ENCODE results near the gene NEK6. TPM values are rescaled to one million over a fixed set of nuclear protein-coding genes. Genes with fewer than 3 reads are reported as not detected.
A peak's percentile ranks its signal among the peaks of the same experiment; 100 is the strongest.

NEK6 gene
- total RNA-seq, 1 donor from 2014 or later, result 137 TPM

DNA sequence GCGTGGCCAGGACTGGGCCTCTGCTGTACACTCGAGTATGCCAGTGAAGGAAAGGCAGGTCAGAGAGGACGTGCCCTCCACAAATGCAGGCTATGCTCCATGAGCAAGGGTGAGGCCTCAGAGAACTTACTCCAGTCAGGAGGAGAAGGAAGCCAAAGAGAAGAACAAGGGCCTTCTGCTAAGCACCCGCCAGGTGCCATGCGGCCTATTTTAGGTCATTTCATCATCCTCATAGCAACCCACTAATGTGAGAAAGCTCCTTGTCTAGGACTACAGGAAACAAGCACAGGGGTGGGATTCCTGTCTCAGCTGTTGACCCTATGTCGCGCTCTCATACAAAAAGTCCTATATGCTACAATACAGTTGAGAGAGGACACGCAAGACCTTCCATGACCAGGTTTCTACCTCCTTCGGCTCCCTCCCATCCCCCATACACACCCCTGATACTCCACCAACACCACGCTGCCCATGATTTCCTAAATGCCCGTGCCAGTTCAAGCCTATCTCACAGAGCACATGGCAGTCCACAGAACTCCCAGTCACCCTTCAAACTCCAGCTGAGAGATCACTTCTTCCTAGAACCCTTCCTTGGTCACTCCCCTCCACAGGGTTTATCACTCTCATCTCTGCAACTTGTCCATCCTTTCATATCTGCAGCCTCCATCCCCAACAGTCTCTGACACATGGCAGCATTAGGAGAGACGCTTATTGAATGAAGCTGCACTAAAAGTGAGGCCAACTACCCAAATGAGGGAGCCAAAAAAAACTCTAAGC is 130.7 kb downstream of the NEK6 start:
- intact Hi-C loops (cut with DNase I), result no loop called here
- ATAC-seq (no peak), DNase-seq (no peak)
- Histone ChIP-seq H3K36me3 (peaks cover 12% of the 10 kb centered on the region), H3K9me3 (no peaks in the 10 kb centered on the region), H3K4me1 (peaks cover 26% of the 10 kb centered on the region), H3K27me3 (no peaks in the 10 kb centered on the region), H3K4me3 (no peak overlapping the region), H3K27ac (no peak overlapping the region)
- TF ChIP-seq, protein P1, sequence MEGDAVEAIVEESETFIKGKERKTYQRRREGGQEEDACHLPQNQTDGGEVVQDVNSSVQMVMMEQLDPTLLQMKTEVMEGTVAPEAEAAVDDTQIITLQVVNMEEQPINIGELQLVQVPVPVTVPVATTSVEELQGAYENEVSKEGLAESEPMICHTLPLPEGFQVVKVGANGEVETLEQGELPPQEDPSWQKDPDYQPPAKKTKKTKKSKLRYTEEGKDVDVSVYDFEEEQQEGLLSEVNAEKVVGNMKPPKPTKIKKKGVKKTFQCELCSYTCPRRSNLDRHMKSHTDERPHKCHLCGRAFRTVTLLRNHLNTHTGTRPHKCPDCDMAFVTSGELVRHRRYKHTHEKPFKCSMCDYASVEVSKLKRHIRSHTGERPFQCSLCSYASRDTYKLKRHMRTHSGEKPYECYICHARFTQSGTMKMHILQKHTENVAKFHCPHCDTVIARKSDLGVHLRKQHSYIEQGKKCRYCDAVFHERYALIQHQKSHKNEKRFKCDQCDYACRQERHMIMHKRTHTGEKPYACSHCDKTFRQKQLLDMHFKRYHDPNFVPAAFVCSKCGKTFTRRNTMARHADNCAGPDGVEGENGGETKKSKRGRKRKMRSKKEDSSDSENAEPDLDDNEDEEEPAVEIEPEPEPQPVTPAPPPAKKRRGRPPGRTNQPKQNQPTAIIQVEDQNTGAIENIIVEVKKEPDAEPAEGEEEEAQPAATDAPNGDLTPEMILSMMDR (IDR thresholded peaks at IDR 0.05), result no peak

DNA sequence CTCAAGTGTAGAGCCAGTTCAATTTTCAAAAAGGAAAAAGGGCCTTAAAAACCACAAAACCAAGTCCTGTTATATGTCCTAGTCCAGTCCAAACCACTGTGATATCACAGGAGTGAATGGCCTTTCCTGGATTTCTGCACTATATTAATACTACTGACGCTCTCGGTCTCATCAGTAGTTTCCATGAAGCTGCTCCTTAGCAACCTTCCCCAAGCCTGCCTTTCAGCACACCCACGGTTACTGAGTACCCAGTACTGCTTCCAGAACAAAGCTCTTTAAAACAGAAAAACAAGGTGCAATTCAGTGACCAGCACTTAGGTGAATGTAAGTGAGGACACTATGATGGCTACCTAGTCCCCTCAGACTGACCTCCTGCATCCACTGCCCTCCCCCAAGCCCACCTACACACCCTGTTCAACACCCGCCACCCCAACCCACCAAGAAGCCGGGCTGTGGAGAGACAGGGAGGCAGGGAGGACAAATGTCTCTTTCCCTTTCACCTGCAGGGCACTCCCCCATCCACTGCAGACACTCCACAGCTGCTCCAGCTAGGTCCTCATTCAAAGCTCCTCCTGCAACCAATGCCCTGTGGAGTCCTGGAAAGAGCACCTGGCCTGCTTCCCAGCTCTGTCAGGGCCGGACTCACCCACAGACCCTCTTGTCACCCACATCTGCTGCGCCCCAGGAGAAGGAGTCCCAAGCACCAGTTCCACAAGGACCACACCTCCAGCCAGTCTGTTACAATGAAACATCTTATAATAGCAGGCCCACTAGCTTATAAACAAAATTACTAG is 131.6 kb downstream of the NEK6 start:
- intact Hi-C loops (cut with DNase I), result no loop called here
- no peak for DNase-seq
- Histone ChIP-seq H3K27me3 (no peaks in the 10 kb centered on the region), H3K27ac (no peak overlapping the region), H3K4me1 (peaks cover 26% of the 10 kb centered on the region), H3K4me3 (no peak overlapping the region), H3K36me3 (peaks cover 3% of the 10 kb centered on the region), H3K9me3 (no peaks in the 10 kb centered on the region)
- peak; percentile 20 for ATAC-seq
- TF ChIP-seq, protein P1 (IDR thresholded peaks at IDR 0.05), result no peak

DNA sequence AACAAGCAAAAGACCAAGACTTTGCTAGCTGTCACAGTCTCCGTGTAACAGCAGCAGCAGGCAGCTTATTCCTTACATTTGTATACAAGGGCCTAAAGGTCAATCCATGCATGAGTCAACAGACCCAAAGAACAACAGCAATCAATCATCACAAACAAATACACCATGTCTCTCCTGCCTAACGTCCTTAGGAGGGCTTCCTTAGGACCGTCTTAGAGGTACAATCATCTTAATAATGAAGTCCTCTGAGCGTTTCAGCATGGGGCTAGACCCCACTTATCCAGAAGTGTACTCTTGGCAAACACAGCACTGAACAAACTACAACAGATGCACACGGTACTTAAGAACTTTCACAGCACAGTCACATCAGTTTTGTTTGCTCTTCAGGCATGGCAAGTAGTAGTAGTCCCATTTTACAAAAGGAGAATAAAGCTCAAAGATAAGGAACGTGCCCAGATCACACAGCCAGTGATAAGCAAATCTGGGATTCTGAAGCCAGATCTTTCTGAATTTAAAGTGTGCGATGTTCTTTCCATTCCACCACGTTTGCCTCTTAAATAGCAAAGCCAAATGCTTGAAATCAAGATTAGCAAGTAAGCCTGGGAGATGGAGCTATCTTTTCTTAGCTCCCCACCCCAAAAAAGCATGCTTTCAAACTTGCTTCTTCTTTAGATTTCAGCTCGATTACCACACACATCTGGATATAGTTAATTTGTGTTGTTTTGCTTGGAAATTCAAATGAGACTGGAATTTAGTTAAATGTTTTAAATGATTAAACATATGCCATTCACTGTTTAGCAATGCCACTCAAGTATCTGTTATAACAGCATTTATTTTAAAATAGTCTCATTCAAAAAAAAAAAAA is 133.3 kb downstream of the NEK6 start:
- no peaks in the 10 kb centered on the region for H3K9me3 ChIP-seq
- no peak overlapping the region for H3K27ac ChIP-seq
- DNase-seq (no peak), ATAC-seq (peak; percentile 59)
- H3K4me1 ChIP-seq, result peaks cover 26% of the 10 kb centered on the region
- no peaks in the 10 kb centered on the region for H3K36me3 ChIP-seq
- no peaks in the 10 kb centered on the region for H3K27me3 ChIP-seq
- no peak overlapping the region for H3K4me3 ChIP-seq
- TF ChIP-seq, protein P1 (IDR thresholded peaks at IDR 0.05), result no peak
- intact Hi-C loops (cut with DNase I), result no loop called here

DNA sequence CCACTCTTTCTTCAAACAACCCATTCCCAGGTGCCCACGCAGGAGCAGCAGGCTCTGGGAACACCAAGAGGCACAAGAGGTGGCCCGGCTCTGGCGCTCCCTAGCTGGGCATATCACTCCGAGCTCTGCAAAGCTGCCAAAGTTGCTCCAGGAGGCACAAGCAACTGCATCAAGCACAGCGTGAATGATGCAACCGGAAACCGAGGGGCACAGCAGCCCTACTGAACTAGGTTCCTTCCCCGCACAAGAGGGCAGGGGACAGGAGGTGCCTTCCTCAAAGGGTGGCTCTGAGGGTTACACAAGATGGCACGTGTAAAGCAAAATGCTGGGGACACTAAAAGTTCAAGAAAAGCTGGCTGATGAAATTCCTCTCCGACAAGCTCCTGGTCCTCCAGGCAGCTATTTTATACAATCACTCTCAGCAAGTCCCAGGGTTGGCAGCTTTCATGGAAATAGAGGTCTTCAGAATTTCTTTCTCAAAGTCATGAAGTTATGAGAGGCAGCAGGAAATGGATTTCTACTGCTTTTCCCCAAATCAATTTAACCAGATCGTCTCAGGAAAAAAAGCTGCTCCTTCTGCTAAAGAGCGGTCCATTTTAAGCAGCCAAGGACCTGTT is 134.6 kb downstream of the NEK6 start:
- peak; percentile 68 for DNase-seq

More for the DNA sequence above, 134.6 kb downstream of the NEK6 start:
- intact Hi-C loops (cut with DNase I), result no loop called here
- Histone ChIP-seq H3K27ac (no peak overlapping the region), H3K9me3 (no peaks in the 10 kb centered on the region), H3K4me1 (peaks cover 20% of the 10 kb centered on the region), H3K4me3 (no peak overlapping the region), H3K36me3 (peaks cover 12% of the 10 kb centered on the region), H3K27me3 (no peaks in the 10 kb centered on the region)
- peak; percentile 76 for ATAC-seq
- TF ChIP-seq, protein P1 (IDR thresholded peaks at IDR 0.05), result no peak
